ENCODE results near the gene CSRP1.

CSRP1 gene

GRCh38 chr1:201504179-201504631, 2.7 kb downstream of the CSRP1 start:
- no peak for TF ChIP-seq TAF1 (IDR thresholded peaks at IDR 0.05; ENCODE audit: borderline replicate concordance, insufficient read depth, low read length)
- TF ChIP-seq SIN3A (IDR thresholded peaks at IDR 0.05; ENCODE audit: borderline replicate concordance, insufficient read depth, low read length), result no peak
- TF ChIP-seq FOXP2 (optimal IDR thresholded peaks at IDR 0.05; ENCODE audit: borderline replicate concordance, extremely low read depth, extremely low read length, insufficient read depth), result no peak
- TF ChIP-seq REST (IDR thresholded peaks at IDR 0.05; ENCODE audit: insufficient read depth in 1 of 2, low read depth in 2 of 2, low read length in 2 of 2), result no peak
- TF ChIP-seq POLR2AphosphoS5 (IDR thresholded peaks at IDR 0.05; ENCODE audit: low read depth, low read length), result no peak

DNA sequence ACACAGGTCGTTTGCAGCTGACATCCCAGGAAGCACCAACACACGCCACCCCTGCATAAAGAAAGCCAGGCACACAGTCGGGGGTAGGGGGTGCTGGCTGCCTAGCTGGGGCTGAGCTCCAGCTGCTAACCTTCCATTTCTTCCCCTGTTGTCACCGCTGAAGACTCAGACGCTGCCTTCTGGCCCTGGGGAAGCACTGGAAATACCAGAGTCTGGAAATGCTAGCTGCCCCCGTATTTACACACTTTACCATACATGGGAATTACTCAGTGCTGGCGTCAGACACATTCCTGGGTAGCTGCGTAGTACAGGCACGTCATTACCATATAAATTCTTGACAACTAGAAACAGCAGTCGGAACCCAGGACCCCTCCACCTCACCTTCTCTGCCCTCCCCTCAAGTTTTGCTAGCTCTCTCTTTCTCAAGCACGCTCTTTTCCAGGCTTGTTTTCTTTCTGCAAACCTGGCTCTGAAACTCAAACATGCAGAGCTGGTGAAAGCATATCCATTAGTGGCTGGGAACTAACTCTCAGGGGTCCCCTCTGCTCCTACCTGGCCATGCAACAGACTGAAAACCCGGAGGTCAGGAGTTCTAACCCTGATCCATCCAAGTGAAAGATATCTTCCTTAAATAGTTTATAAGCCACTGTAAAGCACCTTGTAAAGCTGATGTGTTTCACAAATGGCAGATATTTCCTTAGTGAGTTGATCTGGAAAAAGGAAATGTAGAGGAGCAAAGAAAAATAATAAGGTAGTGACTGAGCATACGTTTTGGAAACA, 3.3 kb downstream of the CSRP1 start:
- TF ChIP-seq FOXP2 (optimal IDR thresholded peaks at IDR 0.05; ENCODE audit: borderline replicate concordance, extremely low read depth, extremely low read length, insufficient read depth) (peak; percentile 72), REST (IDR thresholded peaks at IDR 0.05; ENCODE audit: insufficient read depth in 1 of 2, low read depth in 2 of 2, low read length in 2 of 2) (no peak), POLR2AphosphoS5 (IDR thresholded peaks at IDR 0.05; ENCODE audit: low read depth, low read length) (no peak), TAF1 (IDR thresholded peaks at IDR 0.05; ENCODE audit: borderline replicate concordance, insufficient read depth, low read length) (no peak), SIN3A (IDR thresholded peaks at IDR 0.05; ENCODE audit: borderline replicate concordance, insufficient read depth, low read length) (no peak)

DNA sequence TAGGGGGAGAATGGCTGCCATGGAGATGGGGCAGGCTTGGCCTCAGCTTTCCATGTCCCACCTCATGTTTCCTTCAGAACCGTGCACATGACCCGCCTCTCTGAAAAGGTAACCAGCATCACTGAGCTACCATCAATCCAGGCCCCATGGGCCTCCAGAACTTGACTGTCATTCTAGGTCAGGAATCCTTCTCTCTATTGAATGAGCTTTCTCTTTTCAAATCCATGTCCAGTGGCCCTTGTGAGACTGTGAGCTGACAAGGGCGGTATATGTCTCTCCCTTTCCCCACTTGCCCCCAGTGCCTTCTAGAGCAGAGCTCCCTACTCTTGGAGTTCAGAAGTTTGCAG, 4.4 kb downstream of the CSRP1 start:
- no peak for TF ChIP-seq SIN3A (IDR thresholded peaks at IDR 0.05; ENCODE audit: borderline replicate concordance, insufficient read depth, low read length)
- TF ChIP-seq REST (IDR thresholded peaks at IDR 0.05; ENCODE audit: insufficient read depth in 1 of 2, low read depth in 2 of 2, low read length in 2 of 2), result no peak
- no peak for TF ChIP-seq TAF1 (IDR thresholded peaks at IDR 0.05; ENCODE audit: borderline replicate concordance, insufficient read depth, low read length)
- TF ChIP-seq FOXP2 (optimal IDR thresholded peaks at IDR 0.05; ENCODE audit: borderline replicate concordance, extremely low read depth, extremely low read length, insufficient read depth), result no peak
- no peak for TF ChIP-seq POLR2AphosphoS5 (IDR thresholded peaks at IDR 0.05; ENCODE audit: low read depth, low read length)

DNA sequence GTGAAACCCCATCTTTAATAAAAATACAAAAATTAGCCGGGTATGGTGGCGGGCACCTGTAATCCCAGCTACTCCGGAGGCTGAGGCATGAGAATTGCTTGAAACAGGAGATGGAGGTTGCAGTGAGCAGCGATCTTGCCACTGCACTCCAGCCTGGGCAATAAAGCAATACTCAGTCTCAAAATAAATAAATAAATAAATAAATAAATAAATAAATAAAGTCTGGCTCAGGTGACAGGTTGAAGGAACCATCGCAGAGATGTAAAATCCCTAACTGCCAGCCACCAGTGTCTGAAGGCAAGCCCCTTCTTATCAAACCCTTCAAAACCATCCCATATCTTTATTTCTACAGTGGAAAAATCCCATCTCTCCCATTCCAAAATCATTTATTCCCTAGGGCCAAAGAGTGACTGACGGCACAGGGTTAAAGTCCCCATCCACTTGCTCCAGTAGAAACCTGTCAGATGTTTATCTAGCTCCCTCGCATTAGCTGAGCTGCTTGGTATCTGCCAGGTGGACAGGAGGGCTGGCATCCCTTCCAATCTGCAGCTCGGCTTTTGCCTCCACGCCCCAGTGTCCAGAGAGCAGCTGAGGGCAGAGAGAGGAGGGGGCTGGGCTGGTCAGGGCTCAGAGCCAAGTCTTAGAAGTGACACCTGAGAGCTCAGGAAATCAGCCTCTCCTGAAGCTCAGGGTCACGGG, 5.0 kb downstream of the CSRP1 start:
- no peak for TF ChIP-seq TAF1 (IDR thresholded peaks at IDR 0.05; ENCODE audit: borderline replicate concordance, insufficient read depth, low read length)
- no peak for TF ChIP-seq POLR2AphosphoS5 (IDR thresholded peaks at IDR 0.05; ENCODE audit: low read depth, low read length)
- no peak for TF ChIP-seq SIN3A (IDR thresholded peaks at IDR 0.05; ENCODE audit: borderline replicate concordance, insufficient read depth, low read length)
- TF ChIP-seq REST (IDR thresholded peaks at IDR 0.05; ENCODE audit: insufficient read depth in 1 of 2, low read depth in 2 of 2, low read length in 2 of 2), result no peak
- TF ChIP-seq FOXP2 (optimal IDR thresholded peaks at IDR 0.05; ENCODE audit: borderline replicate concordance, extremely low read depth, extremely low read length, insufficient read depth), result no peak
